GM21367 (cell line): ENCODE results near the gene HYI.
"Not testable (repeated sequence)": the region's sequence is repeated elsewhere in the genome, so short reads cannot be mapped to it uniquely, and the experiment has no call there.

Experiments
- ATAC-seq: cut with Tn5 transposase; IDR thresholded peaks from one replicate; pipeline ENCODE4 v1.9.1; 2021; ENCODE audit not compliant: unreplicated experiment

Gene HYI

GRCh38 chr1:43430831-43431230, 22.9 kb downstream of the HYI start:
- ATAC-seq, result no peak

- no peak for ATAC-seq
These were observed 25.8 kb downstream of the HYI start for GRCh38 chr1:43427941-43428340.

- ATAC-seq, result no peak
These were observed 26.2 kb downstream of the HYI start for GRCh38 chr1:43427524-43427923.

GRCh38 chr1:43426221-43426620, 27.5 kb downstream of the HYI start:
- no peak for ATAC-seq

- ATAC-seq, result no peak
These were observed 28.7 kb downstream of the HYI start for GRCh38 chr1:43425045-43425444.

GRCh38 chr1:43423672-43424550, 29.8 kb downstream of the HYI start:
- no peak for ATAC-seq

- no peak for ATAC-seq
These were observed 30.6 kb downstream of the HYI start for GRCh38 chr1:43422995-43423671.

GRCh38 chr1:43421976-43422750, 31.6 kb downstream of the HYI start:
- no peak for ATAC-seq

- no peak for ATAC-seq
These were observed 32.3 kb downstream of the HYI start for GRCh38 chr1:43421396-43421795.

GRCh38 chr1:43420874-43421273, 32.9 kb downstream of the HYI start:
- ATAC-seq, result no peak

- ATAC-seq, result no peak
These were observed 33.9 kb downstream of the HYI start for GRCh38 chr1:43419627-43420425.

GRCh38 chr1:43418858-43419257, 34.9 kb downstream of the HYI start:
- ATAC-seq, result no peak

- ATAC-seq, result no peak
These were observed 37.8 kb downstream of the HYI start for GRCh38 chr1:43415901-43416300.

GRCh38 chr1:43414634-43415223, 39.0 kb downstream of the HYI start:
- ATAC-seq, result no peak

- not testable (repeated sequence) for ATAC-seq
These were observed 40.3 kb downstream of the HYI start for GRCh38 chr1:43413426-43413825.

- no peak for ATAC-seq
These were observed 43.2 kb downstream of the HYI start for GRCh38 chr1:43410571-43410970.

GRCh38 chr1:43405876-43406234, 47.9 kb downstream of the HYI start:
- ATAC-seq, result no peak

GRCh38 chr1:43405219-43405875, 48.4 kb downstream of the HYI start:
- ATAC-seq, result no peak

GRCh38 chr1:43404353-43404752, 49.4 kb downstream of the HYI start:
- ATAC-seq, result no peak
